IMR-90 (cell line): ENCODE measurements around the gene DYNC1LI2. TPM values are rescaled to one million over a fixed set of nuclear protein-coding genes. Genes with fewer than 3 reads are reported as not detected.

Experiments used
- ATAC-seq: fragments of 200-7000 bp; cut with Tn5 transposase; 2 replicates; pipeline ENCODE4 v1.9.1; 2020; ENCODE audit warnings: low read depth, mild to moderate bottlenecking, moderate library complexity
- BruUV-seq: library from RNA; stranded (reverse); fragments of 400-500 nt; replicated peaks from 2 replicates; lab custom pipeline; 2021; lab: Mats Ljungman, UMichigan
- CTCF ChIA-PET: fragments of 300-600 bp; formaldehyde crosslinking; extraction: SDS; loops from one replicate; lab custom pipeline; 2021; ENCODE audit warnings: antibody characterized with exemption; lab: Yijun Ruan, JAX
- POLR2A ChIA-PET: fragments of 300-600 bp; sonication (Branson Sonifier 250); formaldehyde crosslinking; loops from one replicate; lab custom pipeline; 2022; ENCODE audit warnings: antibody characterized with exemption; ENCODE audit not compliant: unreplicated experiment; lab: Charles Lee
- DNase-seq: peaks from one replicate; pipeline ENCODE4 v3.0.0; 2013
- H2AFZ ChIP-seq: replicated peaks from 2 replicates; pipeline ENCODE3; 2013; ENCODE audit warnings: low read length, mild to moderate bottlenecking; ENCODE audit not compliant: poor library complexity
- H2AK5ac ChIP-seq: 2 replicates; pipeline ENCODE4 v1.6.1; 2013; ENCODE audit warnings: low read depth, low read length, inconsistent platforms
- H2AK9ac ChIP-seq: replicated peaks from 2 replicates; pipeline ENCODE3; 2013; ENCODE audit warnings: mild to moderate bottlenecking, low read depth, low read length, moderate library complexity; ENCODE audit not compliant: poor library complexity
- H2BK120ac ChIP-seq: 2 replicates; pipeline ENCODE4 v1.6.1; 2013; ENCODE audit warnings: low read depth, low read length, inconsistent platforms
- H2BK15ac ChIP-seq: 3 replicates; pipeline ENCODE4 v1.6.1; 2013; ENCODE audit warnings: low read depth, low read length, inconsistent platforms
- H2BK20ac ChIP-seq: 2 replicates; pipeline ENCODE4 v1.6.1; 2013; ENCODE audit warnings: low read depth, mild to moderate bottlenecking, inconsistent platforms, low read length, moderate library complexity
- H2BK5ac ChIP-seq: 2 replicates; pipeline ENCODE4 v1.6.1; 2013; ENCODE audit warnings: mild to moderate bottlenecking, low read depth, low read length, inconsistent platforms; ENCODE audit not compliant: poor library complexity, severe bottlenecking
- H3K14ac ChIP-seq: replicated peaks from 2 replicates; pipeline ENCODE4 v1.6.1; 2013; ENCODE audit warnings: low read depth, low read length, inconsistent platforms
- H3K18ac ChIP-seq: 2 replicates; pipeline ENCODE4 v1.6.1; 2013; ENCODE audit warnings: low read depth, low read length, control low read depth
- H3K23ac ChIP-seq: 2 replicates; pipeline ENCODE4 v1.6.1; 2013; ENCODE audit warnings: low read depth, low read length, inconsistent platforms
- H3K27ac ChIP-seq: 2 replicates; pipeline ENCODE4 v1.5.1; 2013; ENCODE audit warnings: mild to moderate bottlenecking, control low read depth, low read length; ENCODE audit not compliant: insufficient read depth
- H3K27me3 ChIP-seq: 2 replicates; pipeline ENCODE4 v1.6.1; 2013; ENCODE audit warnings: low read length; ENCODE audit not compliant: control insufficient read depth, insufficient read depth
- H3K36me3 ChIP-seq: 2 replicates; pipeline ENCODE4 v1.6.1; 2013; ENCODE audit warnings: low read length, mixed read lengths; ENCODE audit not compliant: control insufficient read depth, insufficient read depth
- H3K4ac ChIP-seq: 2 replicates; pipeline ENCODE4 v1.6.1; 2013; ENCODE audit warnings: low read depth, low read length, inconsistent platforms
- H3K4me1 ChIP-seq: 2 replicates; pipeline ENCODE4 v1.6.1; 2013; ENCODE audit warnings: low read length, mixed read lengths; ENCODE audit not compliant: control insufficient read depth, insufficient read depth
- H3K4me2 ChIP-seq: 2 replicates; pipeline ENCODE4 v1.6.1; 2013; ENCODE audit warnings: low read depth, mild to moderate bottlenecking, control low read depth, low read length, moderate library complexity
- H3K4me3 ChIP-seq: 2 replicates; pipeline ENCODE4 v1.5.1; 2013; ENCODE audit warnings: low read depth, mild to moderate bottlenecking, control low read depth, low read length, moderate library complexity; ENCODE audit not compliant: insufficient read depth
- H3K56ac ChIP-seq: 2 replicates; pipeline ENCODE4 v1.6.1; 2013; ENCODE audit warnings: low read length, inconsistent platforms; ENCODE audit not compliant: insufficient read depth; ENCODE audit errors: extremely low read depth
- H3K79me1 ChIP-seq, 2 experiments: 2 replicates each; pipeline ENCODE4 v1.6.1; 2013; ENCODE audit warnings: low read length in 2 of 2, inconsistent platforms in 1 of 2, low read depth in 1 of 2
- H3K9ac ChIP-seq: 2 replicates; pipeline ENCODE4 v1.6.1; 2013; ENCODE audit warnings: low read depth, low read length, control low read depth
- H3K9me1 ChIP-seq: 2 replicates; pipeline ENCODE4 v1.6.1; 2013; ENCODE audit warnings: low read length, inconsistent platforms; ENCODE audit not compliant: insufficient read depth
- H3K9me3 ChIP-seq: 2 replicates; pipeline ENCODE4 v1.6.1; 2013; ENCODE audit warnings: low read length; ENCODE audit not compliant: control insufficient read depth, insufficient read depth
- H4K20me1 ChIP-seq: 2 replicates; pipeline ENCODE4 v1.6.1; 2013; ENCODE audit warnings: low read length, inconsistent platforms; ENCODE audit not compliant: insufficient read depth
- H4K5ac ChIP-seq: 2 replicates; pipeline ENCODE4 v1.6.1; 2013; ENCODE audit warnings: mild to moderate bottlenecking, low read depth, low read length, control low read depth
- H4K8ac ChIP-seq, 2 experiments: 2 replicates each; pipeline ENCODE4 v1.6.1; 2013; ENCODE audit warnings: low read depth in 2 of 2, low read length in 2 of 2, control low read depth in 1 of 2, inconsistent platforms in 1 of 2
- H4K91ac ChIP-seq: 2 replicates; pipeline ENCODE4 v1.6.1; 2013; ENCODE audit warnings: low read depth, low read length, inconsistent platforms; ENCODE audit not compliant: insufficient read depth
- BHLHE40 ChIP-seq: fragments of 150-350 bp; IDR thresholded peaks from 2 replicates; pipeline ENCODE4 v1.6.1; 2016; ENCODE audit warnings: mild to moderate bottlenecking, low read depth, low read length
- CEBPB ChIP-seq: IDR thresholded peaks from 2 replicates; pipeline ENCODE4 v1.6.1; 2012; ENCODE audit warnings: low read depth, low read length, improper control_type of control experiment
- CHD1 ChIP-seq: IDR thresholded peaks from 2 replicates; pipeline ENCODE4 v1.6.1; 2012; ENCODE audit warnings: low read depth, low read length, improper control_type of control experiment
- FOS ChIP-seq: fragments of 150-350 bp; IDR thresholded peaks from 2 replicates; pipeline ENCODE4 v1.6.1; 2016; ENCODE audit warnings: low read depth, low read length
- MAZ ChIP-seq: IDR thresholded peaks from 2 replicates; pipeline ENCODE4 v1.6.1; 2012; ENCODE audit warnings: low read depth, mild to moderate bottlenecking, low read length, improper control_type of control experiment, moderate library complexity, borderline replicate concordance
- MXI1 ChIP-seq: IDR thresholded peaks from 2 replicates; pipeline ENCODE4 v1.6.1; 2012; ENCODE audit warnings: low read depth, mild to moderate bottlenecking, low read length, moderate library complexity, borderline replicate concordance
- NFE2L2 ChIP-seq: fragments of 150-350 bp; IDR thresholded peaks from 2 replicates; pipeline ENCODE4 v1.6.1; 2016; ENCODE audit warnings: low read depth, mild to moderate bottlenecking, low read length
- POLR2A ChIP-seq: IDR thresholded peaks from 2 replicates; pipeline ENCODE4 v1.6.1; 2012; ENCODE audit warnings: mild to moderate bottlenecking, low read depth, low read length
- RAD21 ChIP-seq: IDR thresholded peaks from 2 replicates; pipeline ENCODE4 v1.6.1; 2012; ENCODE audit warnings: low read length, improper control_type of control experiment
- RCOR1 ChIP-seq: IDR thresholded peaks from 2 replicates; pipeline ENCODE4 v1.6.1; 2012; ENCODE audit warnings: mild to moderate bottlenecking, low read length, improper control_type of control experiment; ENCODE audit not compliant: insufficient replicate concordance
- RFX5 ChIP-seq: IDR thresholded peaks from 2 replicates; pipeline ENCODE4 v1.8.0; 2012; ENCODE audit warnings: low read depth, mild to moderate bottlenecking, low read length, moderate library complexity
- SMC3 ChIP-seq: fragments of 150-350 bp; IDR thresholded peaks from 2 replicates; pipeline ENCODE4 v1.6.1; 2016; ENCODE audit warnings: low read depth, mild to moderate bottlenecking, antibody characterized with exemption, low read length, moderate library complexity
- WGBS, 2 experiments: methylation state at CpG; one replicate each; pipeline versions ENCODE4 v1.1.5 to v1.1.7; 2013; ENCODE audit warnings: missing lambda C conversion rate in 2 of 2; ENCODE audit not compliant: insufficient read length in 1 of 2; ENCODE audit errors: extremely low coverage in 2 of 2; 5-methylcytosine and 5-hydroxymethylcytosine counted together
- dilution Hi-C: fragments of 300-500 bp; cut with HindIII; formaldehyde crosslinking; loops from one replicate; pipeline ENCODE4 v1.14.3; 2018; ENCODE audit warnings: low sequenced_read_pairs; ENCODE audit not compliant: unreplicated experiment
- in situ Hi-C: fragments of 300-500 bp; cut with MboI; formaldehyde crosslinking; loops from 3 replicates; pipeline ENCODE4 v1.14.3; 2019; ENCODE audit warnings: low sequenced_read_pairs, inconsistent platforms, mixed read lengths
- intact Hi-C: fragments of 100-400 bp; cut with micrococcal nuclease; formaldehyde crosslinking; loops from 2 replicates; pipeline ENCODE4 v1.10.0; 2022
- polyA plus RNA-seq, 3 experiments: library from polyadenylated mRNA; depleted of rRNA; stranded (reverse); fragments of >200 nt; gene quantifications; 2 replicates each; pipeline ENCODE4 v1.2.3, GENCODE V29; 2012; ENCODE audit warnings: low replicate concordance in 1 of 3
- total RNA-seq: library from RNA; depleted of rRNA; stranded (reverse); fragments of >200 nt; gene quantifications from 2 replicates; pipeline ENCODE4 v1.2.3, GENCODE V29; 2012
- TF ChIP-seq, protein P1 (sequence below): conservative IDR thresholded peaks from 2 replicates; pipeline ENCODE4 v1.5.1; 2012; ENCODE audit warnings: mild to moderate bottlenecking, low read depth, low read length, improper control_type of control experiment
- TF ChIP-seq, protein P2 (sequence below): fragments of 150-350 bp; IDR thresholded peaks from 2 replicates; pipeline ENCODE4 v1.6.1; 2017; ENCODE audit warnings: mild to moderate bottlenecking, antibody characterized with exemption, low read length, low read depth

The DYNC1LI2 gene
- total and polyA plus RNA-seq, 2 of the 4 experiments (the other 2 are of a cell fraction), result 65.3 to 88.4 TPM

DNA sequence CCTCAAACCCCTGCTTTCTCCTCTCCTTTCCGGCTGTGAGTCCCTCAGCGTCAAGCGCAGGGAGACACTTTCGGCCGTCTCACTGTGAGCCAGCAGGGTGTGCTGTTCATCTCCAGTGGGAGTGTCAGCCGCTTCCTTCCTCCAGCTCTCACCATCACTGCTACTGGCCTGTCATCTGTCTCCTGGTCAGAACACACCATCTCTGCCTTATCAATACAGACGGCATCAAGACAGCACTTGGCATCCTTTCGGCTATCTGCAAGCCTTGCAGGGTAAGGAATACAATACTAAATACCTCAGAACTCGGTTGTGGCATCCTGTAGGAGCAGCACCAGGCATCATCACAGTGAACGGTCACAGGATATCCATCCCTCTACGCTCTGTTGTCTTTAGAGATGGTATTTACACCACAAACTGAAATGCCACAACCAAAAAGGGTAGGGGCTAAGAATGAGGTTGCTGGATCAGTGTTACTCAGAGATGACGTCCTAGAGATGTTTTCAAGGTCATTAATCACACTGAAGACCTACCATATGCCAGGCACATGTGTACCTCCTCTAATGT lies 34.2 kb downstream of the DYNC1LI2 start:
- H3K23ac ChIP-seq, result no peak overlapping the region
- H2AFZ ChIP-seq, result peak overlapping the region; percentile 71
- H3K27me3 ChIP-seq, result no peaks in the 10 kb centered on the region
- H4K20me1 ChIP-seq, result peaks cover 3% of the 10 kb centered on the region; the same call in 1 of the 2 replicates
- peaks cover 5% of the 10 kb centered on the region; the same call in 1 of the 2 replicates for H3K36me3 ChIP-seq
- in situ Hi-C loops (no loop called here), intact Hi-C loops (loop anchor here (1.0 kb wide), 1 partner anchor 109 kb away; no protein-coding TSS in a partner anchor), dilution Hi-C loops (no loop called here)
- POLR2A ChIA-PET, result no interaction called here
- peaks cover 7% of the 10 kb centered on the region for H3K4me1 ChIP-seq
- peak overlapping the region; percentile 28; the same call in 1 of the 2 replicates for H2AK5ac ChIP-seq
- no peak overlapping the region for H3K27ac ChIP-seq
- no peak overlapping the region for H3K9ac ChIP-seq
- H3K4me2 ChIP-seq, result no peak overlapping the region
- CTCF ChIA-PET, result interaction anchor here (0.6 kb wide), 1 partner anchor 319 kb away, joined by 3 read pairs; no protein-coding TSS in a partner anchor
- H2AK9ac ChIP-seq, result peak overlapping the region; percentile 30
- H3K9me1 ChIP-seq, result peaks cover 6% of the 10 kb centered on the region
- 0 out of 2 replicates have a peak overlapping the region, but pooled peaks have one; percentile 20 for H2BK120ac ChIP-seq
- peak overlapping the region; percentile 0; the same call in 1 of the 2 replicates for H3K14ac ChIP-seq
- no peak overlapping the region for H3K18ac ChIP-seq
- H3K9me3 ChIP-seq, result no peaks in the 10 kb centered on the region
- 50% methylated on average over 1 of the region's 12 CpGs; no CpG with 5 or more reads in 1 of the 2 experiments for WGBS, 2 experiments
- H4K5ac ChIP-seq, result no peak overlapping the region
- no TSS peak for BruUV-seq
- no peak overlapping the region for H2BK5ac ChIP-seq
- peaks cover 0 to 2% of the 10 kb centered on the region in 2 experiments; a peak in 1 of 4 replicates for H3K79me1 ChIP-seq
- H4K8ac ChIP-seq, result peak overlapping the region in 1 of 2 experiments; percentile 50; a peak in 2 of 4 replicates
- no peak overlapping the region for H2BK20ac ChIP-seq
- H3K4ac ChIP-seq, result peak overlapping the region; percentile 30
- no peak overlapping the region for H4K91ac ChIP-seq
- no peak overlapping the region for H3K56ac ChIP-seq
- H3K4me3 ChIP-seq, result no peak overlapping the region
- no peak overlapping the region for H2BK15ac ChIP-seq
- DNase-seq (peak; percentile 88), ATAC-seq (peak; percentile 67)
- TF ChIP-seq CHD1, result no peak
- TF ChIP-seq FOS, result no peak
- TF ChIP-seq, protein P1, sequence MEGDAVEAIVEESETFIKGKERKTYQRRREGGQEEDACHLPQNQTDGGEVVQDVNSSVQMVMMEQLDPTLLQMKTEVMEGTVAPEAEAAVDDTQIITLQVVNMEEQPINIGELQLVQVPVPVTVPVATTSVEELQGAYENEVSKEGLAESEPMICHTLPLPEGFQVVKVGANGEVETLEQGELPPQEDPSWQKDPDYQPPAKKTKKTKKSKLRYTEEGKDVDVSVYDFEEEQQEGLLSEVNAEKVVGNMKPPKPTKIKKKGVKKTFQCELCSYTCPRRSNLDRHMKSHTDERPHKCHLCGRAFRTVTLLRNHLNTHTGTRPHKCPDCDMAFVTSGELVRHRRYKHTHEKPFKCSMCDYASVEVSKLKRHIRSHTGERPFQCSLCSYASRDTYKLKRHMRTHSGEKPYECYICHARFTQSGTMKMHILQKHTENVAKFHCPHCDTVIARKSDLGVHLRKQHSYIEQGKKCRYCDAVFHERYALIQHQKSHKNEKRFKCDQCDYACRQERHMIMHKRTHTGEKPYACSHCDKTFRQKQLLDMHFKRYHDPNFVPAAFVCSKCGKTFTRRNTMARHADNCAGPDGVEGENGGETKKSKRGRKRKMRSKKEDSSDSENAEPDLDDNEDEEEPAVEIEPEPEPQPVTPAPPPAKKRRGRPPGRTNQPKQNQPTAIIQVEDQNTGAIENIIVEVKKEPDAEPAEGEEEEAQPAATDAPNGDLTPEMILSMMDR, result peak; percentile 52
- TF ChIP-seq RCOR1, result no peak
- peak; percentile 3; the same call in 1 of the 2 replicates for TF ChIP-seq SMC3
- TF ChIP-seq BHLHE40, result no peak
- TF ChIP-seq, protein P2, sequence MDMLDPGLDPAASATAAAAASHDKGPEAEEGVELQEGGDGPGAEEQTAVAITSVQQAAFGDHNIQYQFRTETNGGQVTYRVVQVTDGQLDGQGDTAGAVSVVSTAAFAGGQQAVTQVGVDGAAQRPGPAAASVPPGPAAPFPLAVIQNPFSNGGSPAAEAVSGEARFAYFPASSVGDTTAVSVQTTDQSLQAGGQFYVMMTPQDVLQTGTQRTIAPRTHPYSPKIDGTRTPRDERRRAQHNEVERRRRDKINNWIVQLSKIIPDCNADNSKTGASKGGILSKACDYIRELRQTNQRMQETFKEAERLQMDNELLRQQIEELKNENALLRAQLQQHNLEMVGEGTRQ, result no peak
- TF ChIP-seq NFE2L2, result no peak
- TF ChIP-seq RFX5, result peak; percentile 81
- TF ChIP-seq MAZ, result 0 out of 2 replicates have a peak, but pooled peaks have one; percentile 12
- no peak for TF ChIP-seq POLR2A
- TF ChIP-seq MXI1, result 0 out of 2 replicates have a peak, but pooled peaks have one; percentile 25
- TF ChIP-seq RAD21, result peak; percentile 36
- no peak for TF ChIP-seq CEBPB
